Endothelial cell of umbilical vein (primary cell): ENCODE data around the gene PAX2. TPM values are rescaled to one million over a fixed set of nuclear protein-coding genes. Genes with fewer than 3 reads are reported as not detected.

ENCODE experiments used
- BruUV-seq: library from RNA; stranded (reverse); fragments of 400-500 nt; replicated peaks from 2 replicates; lab custom pipeline; 2021; lab: Mats Ljungman, UMichigan
- CTCF ChIA-PET: fragments of 300-600, 350-600 bp; sonication (Branson Sonifier 250); formaldehyde crosslinking; loops from one replicate; lab custom pipeline; 2021; ENCODE audit warnings: antibody characterized with exemption, inconsistent platforms; lab: Charles Lee
- POLR2A ChIA-PET: fragments of 300-600, 350-600 bp; sonication (Branson Sonifier 250); formaldehyde crosslinking; loops from one replicate; lab custom pipeline; 2021; ENCODE audit warnings: antibody characterized with exemption, inconsistent platforms; lab: Charles Lee
- DNase-seq: peaks from one replicate; pipeline ENCODE4 v3.0.0-alpha.2; 2011; ENCODE audit warnings: low read depth, low spot score
- FAIRE-seq: peaks from 2 replicates; lab custom pipeline; 2011; peaks lifted over from hg19 to GRCh38; lab: Jason Lieb, UNC
- H2AFZ ChIP-seq: 2 replicates; pipeline ENCODE4 v1.6.0; 2012; ENCODE audit warnings: low read depth, low read length, control low read depth, inconsistent platforms
- H3K27ac ChIP-seq: 2 replicates; pipeline ENCODE4 v1.5.1; 2011; ENCODE audit warnings: low read depth, mild to moderate bottlenecking, control low read depth, low read length, moderate library complexity; ENCODE audit not compliant: insufficient read depth
- H3K27me3 ChIP-seq, 2 experiments: 2 replicates each; pipeline versions ENCODE4 v1.6.0 to v1.6.1; 2011; ENCODE audit warnings: low read length in 2 of 2, mixed read lengths in 1 of 2; ENCODE audit not compliant: control insufficient read depth in 2 of 2, insufficient read depth in 2 of 2
- H3K36me3 ChIP-seq, 2 experiments: 2 replicates in 1 of 2; 3 replicates in 1 of 2; pipeline ENCODE4 v1.5.1; 2011; ENCODE audit warnings: low read length in 2 of 2, mild to moderate bottlenecking in 1 of 2, moderate library complexity in 1 of 2; ENCODE audit not compliant: control insufficient read depth in 2 of 2, insufficient read depth in 2 of 2; ENCODE audit errors: extremely low read depth in 1 of 2
- H3K4me1 ChIP-seq: 3 replicates; pipeline ENCODE4 v1.5.1; 2011; ENCODE audit warnings: mild to moderate bottlenecking, low read length; ENCODE audit not compliant: control insufficient read depth, insufficient read depth; ENCODE audit errors: extremely low read depth
- H3K4me2 ChIP-seq: 2 replicates; pipeline ENCODE4 v1.6.1; 2011; ENCODE audit warnings: low read length, control low read depth, mixed read lengths; ENCODE audit not compliant: insufficient read depth
- H3K4me3 ChIP-seq, 3 experiments: fragments of 200-600 bp in 1 of 3; sonication (generic), shearing (Covaris generic) in 1 of 3; replicated peaks in 1 of 3; 2 replicates each; pipeline ENCODE4 v1.5.1; 2011 to 2016; ENCODE audit warnings: control low read depth in 3 of 3, low read length in 3 of 3, mild to moderate bottlenecking in 2 of 3, inconsistent platforms in 1 of 3, low read depth in 1 of 3, moderate library complexity in 1 of 3; ENCODE audit not compliant: insufficient read depth in 1 of 3
- H3K79me2 ChIP-seq: 2 replicates; pipeline ENCODE4 v1.6.0; 2012; ENCODE audit warnings: low read length, inconsistent platforms; ENCODE audit not compliant: control insufficient read depth, insufficient read depth
- H3K9ac ChIP-seq: replicated peaks from 2 replicates; pipeline ENCODE3; 2011; ENCODE audit warnings: low read length, control low read depth; ENCODE audit not compliant: insufficient read depth; ENCODE audit errors: extremely low read depth
- H3K9me1 ChIP-seq: replicated peaks from 3 replicates; pipeline ENCODE4 v1.6.0; 2011; ENCODE audit warnings: mild to moderate bottlenecking, low read length; ENCODE audit not compliant: control insufficient read depth, insufficient read depth; ENCODE audit errors: extremely low read depth
- H3K9me3 ChIP-seq: replicated peaks from 2 replicates; pipeline ENCODE4 v1.5.1; 2012; ENCODE audit warnings: low read length, inconsistent platforms; ENCODE audit not compliant: control insufficient read depth, insufficient read depth
- H4K20me1 ChIP-seq: replicated peaks from 2 replicates; pipeline ENCODE3; 2011; ENCODE audit warnings: mild to moderate bottlenecking, low read length; ENCODE audit not compliant: control insufficient read depth, insufficient read depth; ENCODE audit errors: extremely low read depth
- EZH2 ChIP-seq: IDR thresholded peaks from 2 replicates; pipeline ENCODE4 v1.6.1; 2012; ENCODE audit warnings: borderline replicate concordance, low read depth, mild to moderate bottlenecking, moderate library complexity, low read length, inconsistent platforms; ENCODE audit not compliant: severe bottlenecking
- GATA2 ChIP-seq: IDR thresholded peaks from 2 replicates; pipeline ENCODE4 v1.7.0; 2011; ENCODE audit warnings: low read depth, mild to moderate bottlenecking, moderate library complexity, mixed read lengths, low read length; ENCODE audit not compliant: insufficient read length, insufficient read depth
- POLR2AphosphoS5 ChIP-seq: IDR thresholded peaks from 2 replicates; pipeline ENCODE4 v1.6.1; 2012; ENCODE audit warnings: low read depth, mild to moderate bottlenecking, control low read depth, low read length, moderate library complexity; ENCODE audit not compliant: insufficient read depth
- dilution Hi-C: fragments of 300-500 bp; cut with MboI; formaldehyde crosslinking; loops from one replicate; pipeline ENCODE4 v1.15.0; 2019; ENCODE audit warnings: low sequenced_read_pairs; ENCODE audit not compliant: extremely low pct_ligation_motif_present
- intact Hi-C: fragments of 100-400 bp; cut with micrococcal nuclease; formaldehyde crosslinking; loops from one replicate; pipeline ENCODE4 v1.10.0; 2022
- polyA plus RNA-seq, 4 experiments: library from polyadenylated mRNA; depleted of rRNA in 3 of 4; stranded (reverse) in 3 of 4; unstranded in 1 of 4; fragments of >200 nt; gene quantifications; 2 replicates each; pipeline versions ENCODE4 v1.2.1 to v1.2.3, GENCODE V29; 2011 to 2012; ENCODE audit warnings: missing spikeins in 1 of 4
- total RNA-seq: library from RNA; stranded (reverse); gene quantifications from 2 replicates; pipeline ENCODE4 v1.2.3, GENCODE V29; 2021

Gene PAX2
- total and polyA plus RNA-seq, 2 donors (not counting 3 experiments of a cell fraction or from before 2014, with no cell fraction given) = not detected

- ChIA-PET CTCF (interaction anchor here (1.0 to 1.4 kb wide), 4 partner anchors 9 to 273 kb away, joined by 3 to 4 read pairs (median 3); no protein-coding TSS in a partner anchor), POLR2A (no interaction called here)
- Histone ChIP-seq H3K9ac (no peak overlapping the region), H3K4me2 (no peak overlapping the region), H3K27me3 (peaks cover 48 to 59% of the 10 kb centered on the region in 2 experiments), H4K20me1 (no peaks in the 10 kb centered on the region), H3K27ac (no peak overlapping the region), H3K36me3 (no peaks in the 10 kb centered on the region), H3K79me2 (no peaks in the 10 kb centered on the region), H3K9me1 (no peaks in the 10 kb centered on the region), H3K4me3 (no peak overlapping the region), H3K9me3 (no peaks in the 10 kb centered on the region), H2AFZ (no peak overlapping the region), H3K4me1 (no peaks in the 10 kb centered on the region)
- TF ChIP-seq GATA2 = no peak
- TF ChIP-seq EZH2 = peak; percentile 47
- dilution Hi-C loops (no loop called here), intact Hi-C loops (no loop called here)
- DNase-seq = no peak
- no peak for FAIRE-seq
- no TSS peak for BruUV-seq
These were observed 77.8 kb downstream of the PAX2 start for GRCh38 chr10:100823194-100823593.

- Histone ChIP-seq H3K9ac (no peak overlapping the region), H3K36me3 (no peaks in the 10 kb centered on the region), H3K27ac (no peak overlapping the region), H3K4me3 (no peak overlapping the region), H4K20me1 (no peaks in the 10 kb centered on the region), H3K79me2 (no peaks in the 10 kb centered on the region), H3K4me2 (no peak overlapping the region), H2AFZ (no peak overlapping the region), H3K9me3 (no peaks in the 10 kb centered on the region), H3K27me3 (peaks cover 63 to 75% of the 10 kb centered on the region in 2 experiments), H3K9me1 (no peaks in the 10 kb centered on the region), H3K4me1 (peaks cover 4% of the 10 kb centered on the region)
- FAIRE-seq (no peak), DNase-seq (no peak)
- POLR2A ChIA-PET = no interaction called here
- intact Hi-C loops (loop anchor here (5.0 kb wide), 1 partner anchor 47 kb away; no protein-coding TSS in a partner anchor), dilution Hi-C loops (no loop called here)
- CTCF ChIA-PET = interaction anchor here (1.0 to 1.1 kb wide), 2 partner anchors 10 to 190 kb away, joined by 3 read pairs; no protein-coding TSS in a partner anchor
- no peak for TF ChIP-seq POLR2AphosphoS5
- BruUV-seq = no TSS peak
These were observed 79.5 kb downstream of the PAX2 start for GRCh38 chr10:100824886-100825285.
